Measurements from ENCODE around the gene PDK2. TPM values are rescaled to one million over a fixed set of nuclear protein-coding genes. Genes with fewer than 3 reads are reported as not detected.

Gene PDK2
- total and polyA plus RNA-seq, 9 of the 15 experiments (the other 6 are each of a cell fraction or from before 2014, with no cell fraction given), result 0.03 to 2.5 (median 1.4) TPM

DNA sequence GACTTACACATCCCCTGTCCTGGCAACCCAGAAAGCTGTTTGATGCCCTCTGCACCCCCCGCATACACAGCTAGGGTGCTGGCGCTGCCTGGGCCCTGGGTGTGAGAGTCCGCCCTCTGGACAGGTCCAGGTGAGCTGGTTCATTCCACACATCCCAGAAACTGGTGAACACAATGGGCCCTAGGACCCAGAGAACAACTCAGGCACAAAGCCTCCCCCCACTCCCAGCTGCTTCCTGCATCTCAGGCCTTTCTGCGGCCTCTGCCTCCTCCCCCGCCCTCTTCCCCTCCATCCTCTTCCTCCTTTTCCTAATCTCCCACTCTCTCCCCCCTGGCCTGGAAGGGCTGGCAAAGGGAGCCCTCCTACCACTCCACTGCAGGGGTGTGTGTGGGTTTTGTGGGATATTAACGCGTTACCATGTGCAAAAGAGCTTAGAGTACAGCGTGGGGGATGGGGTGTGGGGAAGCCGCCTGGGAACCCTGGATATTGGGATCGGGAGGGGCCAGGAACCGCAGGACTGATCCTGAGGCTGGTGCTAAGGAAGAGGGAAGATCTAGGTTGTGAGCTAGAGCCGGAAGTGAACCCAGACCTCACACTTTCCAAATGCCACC is 56.9 kb downstream of the PDK2 start (continued):
- TF ChIP-seq, protein P1, sequence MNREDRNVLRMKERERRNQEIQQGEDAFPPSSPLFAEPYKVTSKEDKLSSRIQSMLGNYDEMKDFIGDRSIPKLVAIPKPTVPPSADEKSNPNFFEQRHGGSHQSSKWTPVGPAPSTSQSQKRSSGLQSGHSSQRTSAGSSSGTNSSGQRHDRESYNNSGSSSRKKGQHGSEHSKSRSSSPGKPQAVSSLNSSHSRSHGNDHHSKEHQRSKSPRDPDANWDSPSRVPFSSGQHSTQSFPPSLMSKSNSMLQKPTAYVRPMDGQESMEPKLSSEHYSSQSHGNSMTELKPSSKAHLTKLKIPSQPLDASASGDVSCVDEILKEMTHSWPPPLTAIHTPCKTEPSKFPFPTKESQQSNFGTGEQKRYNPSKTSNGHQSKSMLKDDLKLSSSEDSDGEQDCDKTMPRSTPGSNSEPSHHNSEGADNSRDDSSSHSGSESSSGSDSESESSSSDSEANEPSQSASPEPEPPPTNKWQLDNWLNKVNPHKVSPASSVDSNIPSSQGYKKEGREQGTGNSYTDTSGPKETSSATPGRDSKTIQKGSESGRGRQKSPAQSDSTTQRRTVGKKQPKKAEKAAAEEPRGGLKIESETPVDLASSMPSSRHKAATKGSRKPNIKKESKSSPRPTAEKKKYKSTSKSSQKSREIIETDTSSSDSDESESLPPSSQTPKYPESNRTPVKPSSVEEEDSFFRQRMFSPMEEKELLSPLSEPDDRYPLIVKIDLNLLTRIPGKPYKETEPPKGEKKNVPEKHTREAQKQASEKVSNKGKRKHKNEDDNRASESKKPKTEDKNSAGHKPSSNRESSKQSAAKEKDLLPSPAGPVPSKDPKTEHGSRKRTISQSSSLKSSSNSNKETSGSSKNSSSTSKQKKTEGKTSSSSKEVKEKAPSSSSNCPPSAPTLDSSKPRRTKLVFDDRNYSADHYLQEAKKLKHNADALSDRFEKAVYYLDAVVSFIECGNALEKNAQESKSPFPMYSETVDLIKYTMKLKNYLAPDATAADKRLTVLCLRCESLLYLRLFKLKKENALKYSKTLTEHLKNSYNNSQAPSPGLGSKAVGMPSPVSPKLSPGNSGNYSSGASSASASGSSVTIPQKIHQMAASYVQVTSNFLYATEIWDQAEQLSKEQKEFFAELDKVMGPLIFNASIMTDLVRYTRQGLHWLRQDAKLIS (CRISPR knock-in tag; IDR thresholded peaks at IDR 0.05), result no peak
- TF ChIP-seq NR4A1 (CRISPR knock-in tag; IDR thresholded peaks at IDR 0.05), result no peak
- no peak for TF ChIP-seq NR4A1 (tag; IDR thresholded peaks at IDR 0.05)
- TF ChIP-seq ZBTB7A (IDR thresholded peaks at IDR 0.05; ENCODE audit: borderline replicate concordance, control insufficient read depth, low read depth, low read length), result peak; percentile 59; the same call in 1 of the 2 replicates
- no peak for TF ChIP-seq CBX1 (IDR thresholded peaks at IDR 0.05; ENCODE audit: low read depth)
- no peak for TF ChIP-seq MCM5 (IDR thresholded peaks at IDR 0.05; ENCODE audit: low read depth)
- TF ChIP-seq ZFP1 (CRISPR knock-in tag; IDR thresholded peaks at IDR 0.05), result no peak
- no peak for TF ChIP-seq ZNF384 (IDR thresholded peaks at IDR 0.05; ENCODE audit: low read depth, low read length)
- TF ChIP-seq HIVEP1 (CRISPR knock-in tag; IDR thresholded peaks at IDR 0.05), result no peak
- no peak for TF ChIP-seq HNRNPUL1 (IDR thresholded peaks at IDR 0.05; ENCODE audit: low read length)
- TF ChIP-seq TFAM (CRISPR knock-in tag; conservative IDR thresholded peaks at IDR 0.05), result no peak
- no peak for TF ChIP-seq NR3C1 (CRISPR knock-in tag; IDR thresholded peaks at IDR 0.05)
- TF ChIP-seq TRIM25 (IDR thresholded peaks at IDR 0.05; ENCODE audit: borderline replicate concordance), result no peak
- TF ChIP-seq ZNF431 (CRISPR knock-in tag; IDR thresholded peaks at IDR 0.05), result no peak
- no peak for TF ChIP-seq ARHGAP35 (IDR thresholded peaks at IDR 0.05; ENCODE audit: partially characterized antibody)
- TF ChIP-seq PURB (CRISPR knock-in tag; IDR thresholded peaks at IDR 0.05; ENCODE audit: low read depth), result no peak
- TF ChIP-seq, protein P2, sequence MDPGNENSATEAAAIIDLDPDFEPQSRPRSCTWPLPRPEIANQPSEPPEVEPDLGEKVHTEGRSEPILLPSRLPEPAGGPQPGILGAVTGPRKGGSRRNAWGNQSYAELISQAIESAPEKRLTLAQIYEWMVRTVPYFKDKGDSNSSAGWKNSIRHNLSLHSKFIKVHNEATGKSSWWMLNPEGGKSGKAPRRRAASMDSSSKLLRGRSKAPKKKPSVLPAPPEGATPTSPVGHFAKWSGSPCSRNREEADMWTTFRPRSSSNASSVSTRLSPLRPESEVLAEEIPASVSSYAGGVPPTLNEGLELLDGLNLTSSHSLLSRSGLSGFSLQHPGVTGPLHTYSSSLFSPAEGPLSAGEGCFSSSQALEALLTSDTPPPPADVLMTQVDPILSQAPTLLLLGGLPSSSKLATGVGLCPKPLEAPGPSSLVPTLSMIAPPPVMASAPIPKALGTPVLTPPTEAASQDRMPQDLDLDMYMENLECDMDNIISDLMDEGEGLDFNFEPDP (CRISPR knock-in tag; IDR thresholded peaks at IDR 0.05), result no peak
- TF ChIP-seq PRMT5 (CRISPR knock-in tag; IDR thresholded peaks at IDR 0.05), result no peak

Data from K562 (cell line).